GM12892 (cell line): Measurements from ENCODE around the gene CCSER2.

Source experiments
- POLR2A ChIP-seq: IDR thresholded peaks from 2 replicates; pipeline ENCODE4 v1.6.1; 2011; ENCODE audit warnings: low read depth, low read length, control low read depth
- POLR2AphosphoS5 ChIP-seq: IDR thresholded peaks from 2 replicates; pipeline ENCODE4 v1.6.1; 2011; ENCODE audit warnings: low read depth, low read length, control low read depth

DNA sequence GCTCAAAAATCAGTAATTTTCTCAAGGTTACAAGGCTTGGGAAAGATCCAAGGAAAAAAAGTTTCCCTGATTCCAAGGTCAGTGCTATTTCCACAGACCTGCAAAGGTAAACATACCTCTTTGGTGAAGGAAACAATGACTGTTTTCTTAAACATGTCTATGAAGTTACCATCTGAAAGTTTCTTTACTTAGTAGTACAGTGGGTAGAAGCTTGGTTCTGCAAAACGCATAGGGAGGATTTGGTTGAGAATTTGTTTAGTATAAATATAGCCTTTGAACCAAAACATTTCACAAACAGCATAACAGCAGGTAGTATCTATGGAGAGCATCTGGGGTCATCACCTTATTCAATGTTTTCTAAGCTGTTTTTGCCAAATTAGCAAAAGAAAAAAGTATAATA is 169.6 kb downstream of the CCSER2 start:
- TF ChIP-seq POLR2AphosphoS5 (no peak), POLR2A (no peak)
